ENCODE results near the gene PPM1H. TPM values are rescaled to one million over a fixed set of nuclear protein-coding genes. Genes with fewer than 3 reads are reported as not detected.
"Not testable (repeated sequence)": the region's sequence is repeated elsewhere in the genome, so short reads cannot be mapped to it uniquely, and the experiment has no call there.

Gene PPM1H
- polyA plus RNA-seq (ENCODE audit: insufficient read length in 4 of 4) = 10 to 100 TPM; 27.7 to 31.9 (median 30.4) TPM

GRCh38 chr12:62934799-62935674 lies at the start of gene PPM1H:
TSS of gene PPM1H (minus strand) at chr12:62935150. CDS start at chr12:62934736, 414 bp downstream.
- DNase-seq (ENCODE audit: low read depth in 4 of 4, low spot score in 3 of 4) = peak; percentile 71 to 79 (median 76)

- DNase-seq (ENCODE audit: low read depth in 4 of 4, low spot score in 3 of 4) = no peak
Observed at GRCh38 chr12:62983594-62983993, 48.6 kb upstream of the PPM1H start.

DNA sequence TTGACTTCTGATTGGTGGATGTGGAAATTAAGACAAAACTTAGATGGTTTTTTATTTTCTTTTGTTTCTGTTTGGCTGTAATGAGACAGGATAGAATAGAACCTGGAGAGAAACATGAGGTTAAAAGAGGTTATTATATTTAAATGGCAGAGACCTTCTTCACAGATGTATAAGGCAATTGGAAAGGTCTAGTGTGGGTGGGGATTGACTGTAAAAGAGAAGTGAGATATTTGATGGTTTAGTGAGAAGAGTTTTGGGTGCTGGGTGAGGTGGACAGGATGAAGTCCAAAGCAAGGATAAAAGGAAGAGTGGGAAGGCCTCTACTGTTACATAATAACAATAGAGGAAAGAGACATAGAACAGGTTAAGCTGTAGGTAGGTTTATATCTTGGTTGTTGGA lies 43.8 kb upstream of the PPM1H start:
- no peak for DNase-seq (ENCODE audit: low read depth in 4 of 4, low spot score in 3 of 4)

DNA sequence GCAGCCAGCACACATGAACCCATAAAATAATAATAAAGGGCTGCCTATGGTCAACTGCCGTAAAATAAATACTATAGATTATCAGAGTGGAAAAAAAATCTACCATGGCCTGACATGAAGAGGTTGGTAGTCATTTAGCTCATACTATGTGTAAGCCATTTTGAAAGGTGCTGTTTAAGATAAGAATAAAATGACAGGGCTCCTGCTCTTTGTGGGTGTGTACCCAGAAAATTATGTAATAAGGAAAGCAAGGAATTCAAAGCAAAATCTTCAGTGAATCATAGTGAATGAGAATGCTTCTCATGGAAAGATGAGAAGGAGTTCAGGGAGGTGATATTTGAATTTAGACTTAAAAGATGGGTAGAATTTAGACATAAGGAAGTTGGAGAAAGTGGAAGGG lies 42.9 kb upstream of the PPM1H start:
- DNase-seq (ENCODE audit: low read depth in 4 of 4, low spot score in 3 of 4) = no peak

DNA sequence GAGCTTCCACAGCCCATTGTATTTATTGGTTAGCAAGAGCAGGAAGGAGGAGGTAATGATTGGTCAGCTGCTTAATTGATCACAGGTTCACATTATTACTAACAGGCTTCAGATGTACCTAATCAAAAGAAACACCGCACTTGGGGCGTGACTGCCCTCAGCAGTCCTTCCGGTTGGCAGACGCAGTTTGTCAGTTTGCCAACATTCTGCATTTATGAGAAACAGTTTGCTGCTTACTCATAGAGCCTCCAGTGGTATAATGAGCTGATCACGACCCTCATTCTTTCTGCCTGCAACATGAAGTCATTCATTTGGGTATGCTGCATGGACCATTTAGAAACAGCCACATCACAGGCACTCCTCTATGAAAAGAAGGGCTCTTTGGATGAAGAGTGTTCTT lies 42.5 kb upstream of the PPM1H start:
- DNase-seq (ENCODE audit: low read depth in 4 of 4, low spot score in 3 of 4) = no peak

- DNase-seq (ENCODE audit: low read depth in 4 of 4, low spot score in 3 of 4) = no peak
Observed at GRCh38 chr12:62976110-62976662, 41.2 kb upstream of the PPM1H start.

GRCh38 chr12:62971769-62972525 lies 37.0 kb upstream of the PPM1H start:
- no peak for DNase-seq (ENCODE audit: low read depth in 4 of 4, low spot score in 3 of 4)

- DNase-seq (ENCODE audit: low read depth in 4 of 4, low spot score in 3 of 4) = no peak
Observed at GRCh38 chr12:62969695-62970094, 34.7 kb upstream of the PPM1H start.

DNA sequence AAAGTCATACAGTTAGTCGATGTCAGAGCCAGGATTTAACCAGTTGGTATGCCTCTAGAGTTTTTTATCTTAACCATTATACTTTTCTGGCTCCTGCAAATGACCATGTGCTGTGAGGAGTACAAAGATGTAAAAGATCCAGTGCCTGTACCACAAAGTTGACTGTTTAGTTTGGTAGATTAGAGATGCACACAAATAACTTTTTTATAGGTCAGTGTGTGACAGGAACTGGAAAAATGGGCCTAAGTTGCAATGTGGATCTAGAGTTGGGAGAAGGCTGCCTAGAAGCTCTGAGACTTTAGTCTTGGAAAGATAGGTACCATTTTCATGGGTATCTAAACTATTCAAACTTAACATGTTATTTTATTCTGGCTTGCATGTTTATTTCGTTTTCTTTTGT lies 32.8 kb upstream of the PPM1H start:
- no peak for DNase-seq (ENCODE audit: low read depth in 4 of 4, low spot score in 3 of 4)

- DNase-seq (ENCODE audit: low read depth in 4 of 4, low spot score in 3 of 4) = no peak
Observed at GRCh38 chr12:62966990-62967506, 32.1 kb upstream of the PPM1H start.

DNA sequence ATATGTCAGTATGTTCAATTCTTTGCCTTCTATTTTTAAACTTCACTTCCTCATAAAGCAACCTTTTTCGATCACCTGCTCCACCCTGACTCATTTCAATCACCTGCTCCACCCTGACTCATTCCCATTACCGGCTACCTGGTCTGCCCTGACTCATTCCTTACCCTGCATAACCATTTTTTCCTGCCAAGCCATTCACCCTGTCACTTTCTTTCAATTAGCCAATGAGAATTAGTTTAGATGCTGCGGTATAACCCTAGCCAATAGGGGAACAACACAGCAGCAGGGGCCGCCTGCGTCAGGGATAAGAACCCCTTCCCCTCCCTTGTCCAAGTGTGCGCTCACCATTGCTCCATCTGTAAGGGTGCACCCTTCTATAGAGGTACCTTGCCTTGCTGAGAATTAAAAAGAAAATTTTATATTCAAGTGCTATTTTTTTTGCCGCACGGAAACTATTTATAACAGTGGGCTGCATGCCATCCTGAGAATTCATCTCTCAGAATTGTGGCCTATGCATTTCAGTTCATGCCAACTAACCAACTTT lies 31.6 kb upstream of the PPM1H start:
- not testable (repeated sequence) for DNase-seq (ENCODE audit: low read depth in 4 of 4, low spot score in 3 of 4)

- DNase-seq (ENCODE audit: low read depth in 4 of 4, low spot score in 3 of 4) = not testable (repeated sequence)
Observed at GRCh38 chr12:62965700-62966099, 30.8 kb upstream of the PPM1H start.

- not testable (repeated sequence) for DNase-seq (ENCODE audit: low read depth in 4 of 4, low spot score in 3 of 4)
Observed at GRCh38 chr12:62965242-62965641, 30.3 kb upstream of the PPM1H start.

DNA sequence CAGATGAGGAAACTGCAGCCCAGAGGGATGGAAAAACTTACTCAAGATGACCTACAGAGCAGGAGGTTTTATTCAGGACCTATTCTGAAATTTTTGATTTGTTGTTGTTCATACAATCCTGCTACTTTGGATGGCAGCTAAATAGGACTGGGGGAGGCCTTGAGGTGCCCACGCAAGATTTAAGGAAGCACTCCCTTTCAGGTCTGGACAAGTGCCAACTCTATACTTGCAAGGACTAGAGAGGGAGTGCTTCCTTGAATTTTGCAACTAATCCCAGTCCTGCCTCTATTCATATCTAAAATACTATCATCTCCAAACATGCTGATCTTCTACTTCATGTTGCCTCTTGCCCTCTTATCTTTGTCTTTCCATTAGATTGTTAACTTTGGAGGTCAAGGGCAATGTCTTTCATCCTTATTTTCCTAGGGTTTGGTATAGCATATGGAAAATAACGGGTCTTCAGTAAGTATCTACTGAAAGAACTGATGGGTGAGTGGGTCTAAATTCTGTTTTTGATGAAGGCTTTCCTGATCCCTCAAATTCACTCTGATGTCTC lies 28.6 kb upstream of the PPM1H start:
- no peak for DNase-seq (ENCODE audit: low read depth in 4 of 4, low spot score in 3 of 4)

- DNase-seq (ENCODE audit: low read depth in 4 of 4, low spot score in 3 of 4) = no peak
Observed at GRCh38 chr12:62960324-62960723, 25.4 kb upstream of the PPM1H start.

- DNase-seq (ENCODE audit: low read depth in 4 of 4, low spot score in 3 of 4) = no peak
Observed at GRCh38 chr12:62959745-62960144, 24.8 kb upstream of the PPM1H start.

DNA sequence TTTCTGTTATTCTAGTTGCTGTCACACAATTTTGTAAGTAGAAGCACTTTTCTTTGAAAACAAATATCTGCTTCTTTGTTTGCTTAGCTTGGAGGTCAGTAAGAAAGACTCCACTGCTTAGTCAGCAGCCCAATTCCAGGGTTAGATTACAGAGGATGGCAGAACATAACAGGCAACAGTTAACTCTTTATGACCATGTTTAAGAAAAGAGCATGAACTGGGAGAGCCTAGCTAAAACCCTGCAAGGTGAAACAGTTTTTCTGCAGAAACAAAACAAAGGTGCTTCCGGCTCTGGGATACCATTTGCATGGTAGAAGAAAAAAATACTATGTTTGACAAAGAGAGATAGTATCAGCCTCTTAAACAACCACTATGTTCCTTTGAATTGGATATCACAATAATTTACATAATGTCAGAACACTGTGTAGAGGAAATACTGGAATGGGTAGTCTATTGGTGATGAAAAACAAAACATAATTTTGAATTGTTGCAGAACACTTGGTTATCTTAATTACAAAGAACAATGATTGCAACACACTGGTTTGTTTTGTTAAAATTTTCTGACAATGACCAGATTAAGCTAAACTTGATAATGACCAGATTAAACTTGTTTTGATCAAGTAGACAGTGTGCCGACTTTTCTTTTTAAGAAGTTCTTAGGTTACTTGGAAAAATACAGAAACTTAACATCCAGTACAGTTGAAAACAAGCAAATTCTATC lies 22.4 kb upstream of the PPM1H start:
- no peak for DNase-seq (ENCODE audit: low read depth in 4 of 4, low spot score in 3 of 4)

- no peak for DNase-seq (ENCODE audit: low read depth in 4 of 4, low spot score in 3 of 4)
Observed at GRCh38 chr12:62955678-62956077, 20.7 kb upstream of the PPM1H start.

GRCh38 chr12:62950317-62950716 lies 15.4 kb upstream of the PPM1H start:
- no peak for DNase-seq (ENCODE audit: low read depth in 4 of 4, low spot score in 3 of 4)

- no peak for DNase-seq (ENCODE audit: low read depth in 4 of 4, low spot score in 3 of 4)
Observed at GRCh38 chr12:62948123-62948522, 13.2 kb upstream of the PPM1H start.
